ENCODE data around the gene RGS14. TPM values are rescaled to one million over a fixed set of nuclear protein-coding genes. Genes with fewer than 3 reads are reported as not detected.

The RGS14 gene
- polyA plus RNA-seq, 1 experiment = 2.6 TPM

DNA sequence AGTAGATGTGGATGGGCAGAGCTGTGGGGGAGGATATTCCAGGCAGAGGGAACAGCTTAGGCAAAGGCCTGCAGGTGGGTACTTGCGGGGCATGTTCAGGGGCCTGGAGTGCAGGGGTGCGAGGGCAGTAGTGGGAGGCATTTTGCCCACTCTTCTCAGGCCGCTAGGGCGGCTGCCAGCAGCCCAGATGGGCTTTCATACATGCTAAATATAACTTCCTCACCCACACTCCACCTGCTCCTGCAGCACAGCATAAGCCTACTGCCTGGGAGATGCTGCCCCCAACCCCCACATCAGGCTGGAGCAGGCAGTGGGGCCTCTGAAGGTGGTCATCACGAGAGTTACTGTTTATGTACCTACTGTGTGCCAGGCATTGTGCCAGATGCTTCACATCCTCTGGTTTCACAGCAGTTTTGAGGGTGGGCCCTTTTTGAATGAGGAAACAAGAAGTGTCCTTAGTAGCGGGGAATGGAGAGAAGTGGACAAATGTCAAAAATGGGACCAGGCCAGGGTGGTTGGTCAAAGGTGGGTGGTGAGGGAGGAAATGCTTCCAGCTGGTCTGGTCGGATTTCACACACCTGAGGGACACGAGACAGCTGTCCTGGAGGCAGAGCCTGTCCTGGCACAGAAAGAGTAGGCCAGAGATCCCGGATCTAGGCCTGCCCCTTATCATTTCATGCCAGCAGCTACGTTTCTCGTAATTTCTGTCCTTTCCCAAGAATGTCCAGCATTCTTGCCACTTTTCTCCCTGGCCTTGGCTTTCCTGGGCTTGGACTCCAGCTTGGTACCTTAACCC, 12.1 kb downstream of the RGS14 start:
- TF ChIP-seq, protein P1, sequence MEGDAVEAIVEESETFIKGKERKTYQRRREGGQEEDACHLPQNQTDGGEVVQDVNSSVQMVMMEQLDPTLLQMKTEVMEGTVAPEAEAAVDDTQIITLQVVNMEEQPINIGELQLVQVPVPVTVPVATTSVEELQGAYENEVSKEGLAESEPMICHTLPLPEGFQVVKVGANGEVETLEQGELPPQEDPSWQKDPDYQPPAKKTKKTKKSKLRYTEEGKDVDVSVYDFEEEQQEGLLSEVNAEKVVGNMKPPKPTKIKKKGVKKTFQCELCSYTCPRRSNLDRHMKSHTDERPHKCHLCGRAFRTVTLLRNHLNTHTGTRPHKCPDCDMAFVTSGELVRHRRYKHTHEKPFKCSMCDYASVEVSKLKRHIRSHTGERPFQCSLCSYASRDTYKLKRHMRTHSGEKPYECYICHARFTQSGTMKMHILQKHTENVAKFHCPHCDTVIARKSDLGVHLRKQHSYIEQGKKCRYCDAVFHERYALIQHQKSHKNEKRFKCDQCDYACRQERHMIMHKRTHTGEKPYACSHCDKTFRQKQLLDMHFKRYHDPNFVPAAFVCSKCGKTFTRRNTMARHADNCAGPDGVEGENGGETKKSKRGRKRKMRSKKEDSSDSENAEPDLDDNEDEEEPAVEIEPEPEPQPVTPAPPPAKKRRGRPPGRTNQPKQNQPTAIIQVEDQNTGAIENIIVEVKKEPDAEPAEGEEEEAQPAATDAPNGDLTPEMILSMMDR (IDR thresholded peaks at IDR 0.05; ENCODE audit: low read depth, low read length) = no peak
- Histone ChIP-seq H3K9me3 (ENCODE audit: control insufficient read depth, insufficient read depth, low read length) (peaks cover 4% of the 10 kb centered on the region; the same call in 1 of the 2 replicates), H3K27me3 (ENCODE audit: control insufficient read depth, insufficient read depth, low read length) (no peaks in the 10 kb centered on the region), H3K4me3 (ENCODE audit: low read depth, low read length) (no peak overlapping the region), H3K27ac (ENCODE audit: low read depth, low read length) (no peak overlapping the region)
- no peak for DNase-seq (ENCODE audit: low read depth, low spot score)
- CTCF ChIA-PET = interaction anchor here (0.6 to 5.6 kb wide), 36 partner anchors 8 to 348 kb away, joined by 3 to 61 read pairs (median 5); partner anchors contain the start of genes LMAN2, SLC34A1 and ZNF346
- POLR2A ChIA-PET = interaction anchor here (0.6 to 1.4 kb wide), 5 partner anchors 9 to 128 kb away, joined by 3 to 12 read pairs (median 3); partner anchors contain the start of genes GRK6 and PDLIM7

DNA sequence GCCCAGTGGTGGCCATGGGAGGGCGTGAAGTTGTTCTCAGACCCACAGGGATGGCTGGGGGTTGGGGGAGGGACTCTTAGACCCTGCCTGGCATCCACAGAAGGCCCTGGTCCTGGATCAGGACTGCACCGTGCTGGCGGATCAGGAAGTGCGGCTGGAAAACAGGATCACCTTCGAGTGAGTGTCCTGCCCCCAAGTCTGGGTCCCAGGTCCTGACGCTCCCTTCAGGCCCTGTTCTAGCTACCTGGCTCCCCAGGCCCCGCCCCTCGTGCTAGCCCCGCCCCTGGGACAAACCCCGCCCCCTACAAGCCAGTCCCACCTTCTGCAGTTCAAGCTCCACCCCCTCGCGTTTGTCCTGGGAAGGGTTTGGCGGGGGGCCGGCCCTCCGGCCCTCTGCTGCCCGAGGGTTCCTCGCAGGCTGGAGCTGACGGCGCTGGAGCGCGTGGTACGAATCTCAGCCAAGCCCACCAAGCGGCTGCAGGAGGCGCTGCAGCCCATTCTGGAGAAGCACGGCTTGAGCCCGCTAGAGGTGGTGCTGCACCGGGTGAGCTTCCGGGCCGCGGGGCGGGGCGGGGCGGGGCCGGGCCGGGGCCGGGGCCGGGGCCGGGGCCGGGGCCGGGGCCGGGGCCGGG, 12.9 kb downstream of the RGS14 start:
- Histone ChIP-seq H3K4me3 (ENCODE audit: low read depth, low read length) (peak overlapping the region; percentile 65), H3K27me3 (ENCODE audit: control insufficient read depth, insufficient read depth, low read length) (no peaks in the 10 kb centered on the region), H3K27ac (ENCODE audit: low read depth, low read length) (no peak overlapping the region), H3K9me3 (ENCODE audit: control insufficient read depth, insufficient read depth, low read length) (peaks cover 4% of the 10 kb centered on the region; the same call in 1 of the 2 replicates)
- TF ChIP-seq, protein P1 (IDR thresholded peaks at IDR 0.05; ENCODE audit: low read depth, low read length) = peak; percentile 60
- CTCF ChIA-PET = interaction anchor here (0.6 to 5.6 kb wide), 30 partner anchors 8 to 348 kb away, joined by 3 to 61 read pairs (median 5); partner anchors contain the start of genes LMAN2 and ZNF346
- POLR2A ChIA-PET = interaction anchor here (0.6 to 1.4 kb wide), 6 partner anchors 8 to 127 kb away, joined by 3 to 12 read pairs (median 4); partner anchors contain the start of genes GRK6 and PDLIM7
- DNase-seq (ENCODE audit: low read depth, low spot score) = peak; percentile 72

DNA sequence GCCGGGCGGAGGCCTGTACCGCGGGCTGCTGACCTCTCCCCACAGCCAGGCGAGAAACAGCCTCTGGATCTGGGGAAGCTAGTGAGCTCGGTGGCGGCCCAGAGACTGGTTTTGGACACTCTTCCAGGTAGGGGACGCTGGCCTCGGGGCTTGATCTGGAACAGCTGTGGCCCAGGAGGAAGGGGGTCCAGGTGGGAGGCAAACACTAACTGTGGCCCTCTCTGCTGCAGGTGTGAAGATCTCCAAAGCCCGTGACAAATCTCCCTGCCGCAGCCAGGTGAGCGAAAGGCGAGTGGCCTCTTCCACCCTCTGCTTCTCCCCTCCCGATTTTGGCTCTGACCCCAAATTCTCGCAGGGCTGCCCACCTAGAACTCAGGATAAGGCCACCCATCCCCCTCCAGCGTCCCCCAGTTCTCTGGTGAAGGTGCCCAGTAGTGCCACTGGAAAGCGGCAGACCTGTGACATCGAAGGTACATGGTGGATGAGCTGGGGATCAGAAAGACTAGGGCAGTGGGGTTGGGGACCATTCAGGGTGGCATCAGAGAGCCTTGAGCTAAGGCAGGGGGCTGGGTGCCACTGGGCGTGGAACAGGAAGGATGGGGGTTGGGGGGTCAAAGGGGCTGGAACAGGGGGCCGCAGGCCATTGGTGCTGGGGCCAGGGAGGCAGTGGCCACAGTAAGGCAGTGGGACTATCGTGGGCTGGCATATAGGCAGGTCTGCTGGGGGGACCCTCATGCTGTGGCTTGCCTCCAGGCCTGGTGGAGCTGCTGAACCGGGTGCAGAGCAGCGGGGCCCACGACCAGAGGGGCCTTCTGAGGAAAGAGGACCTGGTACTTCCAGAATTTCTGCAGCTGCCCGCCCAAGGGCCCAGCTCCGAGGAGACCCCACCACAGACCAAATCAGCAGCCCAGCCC, 13.7 kb downstream of the RGS14 start:
- Histone ChIP-seq H3K4me3 (ENCODE audit: low read depth, low read length) (peak overlapping the region; percentile 65), H3K27ac (ENCODE audit: low read depth, low read length) (no peak overlapping the region), H3K9me3 (ENCODE audit: control insufficient read depth, insufficient read depth, low read length) (peaks cover 4% of the 10 kb centered on the region; the same call in 1 of the 2 replicates), H3K27me3 (ENCODE audit: control insufficient read depth, insufficient read depth, low read length) (no peaks in the 10 kb centered on the region)
- POLR2A ChIA-PET = interaction anchor here (0.7 to 1.4 kb wide), 6 partner anchors 8 to 724 kb away, joined by 3 to 12 read pairs (median 4); partner anchors contain the start of genes GRK6, PDLIM7 and TSPAN17
- TF ChIP-seq, protein P1 (IDR thresholded peaks at IDR 0.05; ENCODE audit: low read depth, low read length) = no peak
- no peak for DNase-seq (ENCODE audit: low read depth, low spot score)
- CTCF ChIA-PET = interaction anchor here (0.7 to 5.6 kb wide), 25 partner anchors 8 to 301 kb away, joined by 3 to 61 read pairs (median 6); partner anchors contain the start of gene LMAN2

DNA sequence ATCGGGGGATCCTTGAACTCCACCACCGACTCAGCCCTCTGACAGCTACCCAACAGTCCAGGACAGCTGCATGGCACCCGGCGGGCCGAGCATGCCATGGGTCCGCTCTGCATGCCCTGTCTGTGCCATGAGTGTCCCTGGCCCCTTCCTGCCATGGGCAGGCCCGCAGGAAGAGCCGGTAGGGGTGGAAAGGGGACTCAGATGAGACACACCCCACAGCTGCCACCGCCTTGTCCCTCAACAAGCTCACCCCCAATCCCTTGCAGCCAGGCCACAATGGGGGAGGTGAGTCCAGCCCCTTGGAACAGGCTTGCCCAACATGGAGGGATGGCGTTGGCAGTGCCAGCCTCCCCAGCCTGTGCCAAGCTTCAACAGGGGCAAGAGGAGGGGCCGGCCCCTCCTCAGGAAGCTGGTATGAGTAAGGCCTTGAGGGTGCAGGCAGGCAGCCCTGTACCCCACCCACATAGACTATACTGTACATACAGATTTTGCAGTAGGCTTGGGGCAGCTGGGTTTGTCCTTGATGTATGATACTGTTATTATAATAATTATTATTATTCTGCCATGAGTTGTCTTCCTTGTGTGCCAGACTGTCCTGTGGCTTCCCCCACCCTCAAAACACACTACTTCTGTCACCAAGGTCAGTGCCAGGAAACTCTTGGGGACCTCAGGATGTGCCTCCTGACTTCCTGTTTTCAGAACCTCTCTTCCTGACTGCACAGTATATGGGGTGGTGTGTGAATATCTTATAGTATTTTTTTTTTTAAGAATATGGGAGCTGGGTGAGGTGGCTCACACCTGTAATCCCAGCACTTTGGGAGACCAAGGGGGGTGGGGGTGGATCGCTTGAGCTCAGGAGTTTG, 14.5 kb downstream of the RGS14 start:
- Histone ChIP-seq H3K4me3 (ENCODE audit: low read depth, low read length) (no peak overlapping the region), H3K27me3 (ENCODE audit: control insufficient read depth, insufficient read depth, low read length) (no peaks in the 10 kb centered on the region), H3K9me3 (ENCODE audit: control insufficient read depth, insufficient read depth, low read length) (peaks cover 4% of the 10 kb centered on the region; the same call in 1 of the 2 replicates), H3K27ac (ENCODE audit: low read depth, low read length) (no peak overlapping the region)
- no peak for DNase-seq (ENCODE audit: low read depth, low spot score)
- POLR2A ChIA-PET = interaction anchor here (0.8 kb wide), 1 partner anchor 54 kb away, joined by 5 read pairs; no protein-coding TSS in a partner anchor
- TF ChIP-seq, protein P1 (IDR thresholded peaks at IDR 0.05; ENCODE audit: low read depth, low read length) = no peak
- CTCF ChIA-PET = interaction anchor here (1.1 to 5.6 kb wide), 6 partner anchors 11 to 258 kb away, joined by 3 to 61 read pairs (median 6); no protein-coding TSS in a partner anchor
